ENCODE results near the gene CMIP.

DNA sequence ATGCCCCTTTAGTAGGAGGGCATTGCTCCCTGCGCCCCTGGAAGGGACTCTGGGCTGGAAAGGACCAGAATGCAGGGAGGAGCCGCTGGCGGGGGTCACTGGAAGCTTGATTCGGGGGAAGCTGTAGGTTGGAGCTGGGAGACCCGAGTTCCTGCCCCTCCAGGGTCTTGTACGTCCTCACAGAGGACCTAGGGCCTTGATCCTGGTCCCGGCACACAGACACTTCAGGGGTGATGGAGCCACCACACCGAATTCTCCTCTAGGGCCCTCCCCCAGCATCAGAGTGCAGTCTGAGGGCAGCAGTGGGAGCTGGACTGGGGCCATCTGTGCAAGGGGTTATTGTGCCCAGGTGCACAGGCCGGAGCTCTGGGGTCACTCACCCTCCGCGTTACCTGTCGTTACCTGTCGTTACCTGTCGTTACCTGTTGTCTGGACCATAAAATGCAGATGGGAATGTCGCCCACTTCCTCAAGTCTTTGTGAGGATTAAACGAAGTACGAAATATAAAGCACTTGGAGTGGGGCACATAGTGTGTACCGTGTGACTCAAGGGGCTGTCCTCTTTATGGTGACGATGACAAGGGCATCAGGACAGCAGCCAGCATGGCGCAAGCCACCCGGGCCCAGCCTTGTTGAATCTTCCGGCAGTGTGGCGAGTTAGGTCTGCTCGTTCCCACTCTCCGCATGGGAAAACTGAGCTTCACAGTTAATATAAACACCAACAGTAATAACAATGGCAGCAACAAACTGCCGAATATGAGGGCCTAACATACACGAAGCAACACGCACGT is 48.6 kb downstream of the CMIP start:
- TF ChIP-seq BHLHE40 (IDR thresholded peaks at IDR 0.05; ENCODE audit: borderline replicate concordance) (no peak), NFRKB (IDR thresholded peaks at IDR 0.05) (no peak), ZNF384 (IDR thresholded peaks at IDR 0.05) (no peak)
